Anterior cingulate cortex (tissue), 58 donors: ENCODE data around the gene CNOT6L.
"Not testable (repeated sequence)": the region's sequence is repeated elsewhere in the genome, so short reads cannot be mapped to it uniquely, and the experiment has no call there.

Experiments
- DNase-seq, 58 donors: peaks; one replicate each; lab custom pipeline; 2025; lab: John Stamatoyannopoulos, UW

Gene CNOT6L

DNA sequence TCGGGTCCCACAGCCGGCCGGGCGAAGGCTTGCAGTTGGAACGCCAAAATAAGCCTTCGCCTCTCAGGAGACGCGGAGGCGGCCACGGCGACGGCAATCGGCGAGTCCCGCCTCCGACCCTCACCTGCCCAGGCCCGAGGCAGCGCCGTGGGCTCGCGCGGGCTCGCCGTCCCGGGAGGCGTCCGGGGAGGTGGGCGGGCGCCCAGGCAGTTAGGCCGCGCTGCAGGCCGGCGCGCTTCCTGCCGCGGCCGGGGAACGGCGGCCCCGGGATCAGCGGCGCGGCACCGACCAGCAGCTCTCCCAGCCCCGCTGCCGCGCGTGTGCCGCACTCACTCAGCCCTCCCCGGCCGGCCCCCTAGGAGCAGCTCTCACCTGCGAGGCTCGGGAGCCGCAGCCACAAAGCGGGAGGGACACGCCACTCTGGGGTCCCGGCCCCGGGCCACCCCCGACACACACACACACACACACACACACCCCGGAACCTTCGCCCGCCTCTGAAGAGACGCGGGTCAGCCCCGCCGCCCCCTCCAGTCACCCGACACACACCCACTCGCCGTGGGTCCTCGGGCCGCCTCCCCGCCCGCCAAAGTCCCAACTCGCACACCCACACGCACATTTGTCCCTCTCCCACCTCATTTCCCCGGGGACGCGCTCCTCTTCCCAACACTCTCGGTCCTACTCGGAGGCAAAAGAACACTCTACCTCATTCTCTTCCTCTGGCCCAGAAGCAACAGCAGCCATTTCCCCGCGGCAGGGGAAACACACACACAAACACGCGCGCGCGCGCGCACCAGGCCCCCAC is at the start of gene CNOT6L:
CNOT6L (minus strand) TSS at position 767 of the 802 bp plus-strand sequence; CDS start at position 707, 60 bp downstream.
- peak in 56 of 58 donors; percentile 7 to 75 (median 58) for DNase-seq

GRCh38 chr4:77865259-77865658 is 46.1 kb upstream of the CNOT6L start:
- no peak for DNase-seq

GRCh38 chr4:77863341-77863740 is 44.2 kb upstream of the CNOT6L start:
- DNase-seq: not testable (repeated sequence)

DNA sequence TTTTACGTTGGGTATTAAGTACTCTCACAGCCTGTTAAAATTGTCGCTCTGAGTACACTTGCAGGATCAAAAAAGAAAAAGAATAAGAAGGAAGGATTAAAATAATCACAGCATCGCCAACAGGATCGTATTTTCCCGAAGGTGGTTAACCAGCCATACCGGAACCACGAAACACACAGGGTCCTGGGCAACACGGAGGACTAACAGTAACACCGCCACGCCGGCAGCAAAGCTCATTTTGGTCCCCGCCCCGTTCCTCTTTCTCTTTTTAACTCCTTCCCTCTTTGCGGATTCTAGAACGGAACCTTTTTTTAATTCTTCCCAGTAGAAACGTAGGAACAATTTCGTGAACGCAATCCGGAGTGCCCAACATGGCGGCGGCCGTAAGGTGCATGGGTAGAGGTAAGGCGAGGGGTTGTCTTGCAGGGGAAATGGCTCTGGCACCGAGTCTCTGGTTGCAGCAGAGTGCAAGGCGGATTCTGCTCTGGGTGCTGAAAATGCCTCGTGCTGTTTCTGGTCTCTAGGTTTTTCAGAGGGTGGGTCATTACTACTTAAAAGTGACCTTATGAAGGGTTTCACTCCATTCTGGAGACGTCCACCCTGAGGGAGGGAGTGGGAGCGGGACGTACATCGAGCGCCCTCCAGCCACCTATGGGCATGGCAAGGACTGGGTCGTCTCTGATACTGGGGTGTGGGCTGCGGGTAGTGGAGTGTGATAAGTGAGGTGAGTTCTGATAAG is 43.5 kb upstream of the CNOT6L start, which contains the start of gene MRPL1:
MRPL1 (plus strand) TSS at position 353 of the 739 bp plus-strand sequence; CDS start at position 372, 19 bp downstream.
- DNase-seq: peak; percentile 36 to 94 (median 84)

DNA sequence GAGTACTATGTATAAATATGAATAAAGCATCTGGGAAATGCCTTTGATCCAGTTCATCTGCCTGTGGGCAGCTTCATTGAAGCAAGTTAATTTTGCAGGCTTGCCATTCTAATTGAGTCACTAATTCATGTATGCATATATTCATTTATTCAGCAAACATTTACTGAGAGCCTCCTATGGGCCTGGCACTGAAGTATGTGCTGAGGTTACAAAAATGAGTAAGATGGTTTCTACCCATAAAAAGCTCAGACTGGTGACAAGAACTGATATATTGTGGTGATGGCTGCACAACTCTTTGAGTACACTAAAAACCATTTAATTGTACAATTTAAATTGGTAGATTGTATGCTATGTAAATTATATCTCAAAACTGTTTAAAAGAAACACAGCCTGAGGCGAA is 42.3 kb upstream of the CNOT6L start:
- no peak for DNase-seq

DNA sequence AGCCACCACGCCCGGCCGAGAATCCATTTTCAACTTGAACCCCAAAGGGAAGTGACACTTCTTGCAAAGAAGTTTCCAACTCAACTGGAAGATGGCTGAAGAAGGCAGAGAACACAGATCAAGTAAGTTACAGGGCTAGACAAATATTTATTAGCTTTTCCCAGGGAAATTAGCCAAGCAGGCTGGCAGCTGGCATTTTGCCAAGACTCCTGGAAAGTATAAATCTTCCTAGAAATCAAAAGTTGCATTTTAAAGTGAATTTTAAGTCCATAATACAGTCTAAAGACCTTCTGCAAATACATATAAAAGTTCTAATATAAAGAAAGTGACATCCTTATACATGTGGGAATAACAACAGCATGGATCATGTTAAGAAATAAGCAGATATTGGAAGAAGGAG is 40.1 kb upstream of the CNOT6L start:
- peak in 2 of 58 donors; percentile 0 to 28 for DNase-seq

DNA sequence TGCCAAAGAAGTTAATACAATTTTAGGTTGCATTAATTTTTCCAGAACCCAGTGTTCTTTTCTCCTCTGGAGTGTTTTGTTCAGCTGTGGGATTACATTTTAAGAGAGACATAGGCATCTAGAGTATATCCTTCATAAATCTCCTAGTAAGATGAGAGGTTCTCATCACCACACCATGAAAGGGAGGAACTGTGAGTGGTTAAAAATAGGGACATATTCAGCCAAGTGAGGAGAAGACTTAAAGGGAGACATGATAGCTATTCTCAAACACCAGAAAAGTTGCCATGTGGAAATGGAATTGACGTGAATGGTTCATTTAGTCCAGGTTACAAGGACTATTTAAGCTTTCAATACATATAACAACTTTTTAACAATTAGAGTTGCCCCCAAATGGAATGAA is 37.0 kb upstream of the CNOT6L start:
- no peak for DNase-seq

- no peak for DNase-seq
These were observed 35.4 kb upstream of the CNOT6L start for GRCh38 chr4:77854431-77855111.

DNA sequence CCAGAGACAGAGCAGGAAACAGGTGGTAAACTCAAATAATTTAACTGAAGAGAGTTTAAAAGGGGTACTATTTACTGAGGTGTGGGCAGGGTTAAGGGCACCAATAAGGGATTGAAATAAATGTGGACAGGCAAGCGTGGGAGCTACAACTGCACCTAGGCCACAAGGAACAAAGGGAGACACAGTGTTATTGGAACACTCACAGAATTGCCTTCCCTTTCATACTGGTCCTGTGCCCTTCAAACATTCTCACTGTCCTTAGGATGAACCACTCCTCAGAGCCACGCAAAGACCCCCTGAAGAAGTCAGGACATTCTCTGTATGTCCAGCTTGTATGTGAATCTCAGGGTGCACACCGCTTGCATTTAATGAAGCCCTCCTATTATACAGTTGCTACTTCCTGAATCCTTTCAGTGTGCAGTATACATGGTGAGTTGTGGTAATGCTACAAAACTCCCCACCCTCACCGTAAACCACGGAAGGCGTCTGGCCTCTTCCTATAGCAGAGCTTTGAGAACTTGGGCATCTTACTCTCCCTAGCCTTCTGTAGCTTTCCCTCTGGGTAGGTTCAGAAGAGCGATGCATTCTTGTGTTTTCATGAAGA is 33.8 kb upstream of the CNOT6L start:
- DNase-seq: no peak

DNA sequence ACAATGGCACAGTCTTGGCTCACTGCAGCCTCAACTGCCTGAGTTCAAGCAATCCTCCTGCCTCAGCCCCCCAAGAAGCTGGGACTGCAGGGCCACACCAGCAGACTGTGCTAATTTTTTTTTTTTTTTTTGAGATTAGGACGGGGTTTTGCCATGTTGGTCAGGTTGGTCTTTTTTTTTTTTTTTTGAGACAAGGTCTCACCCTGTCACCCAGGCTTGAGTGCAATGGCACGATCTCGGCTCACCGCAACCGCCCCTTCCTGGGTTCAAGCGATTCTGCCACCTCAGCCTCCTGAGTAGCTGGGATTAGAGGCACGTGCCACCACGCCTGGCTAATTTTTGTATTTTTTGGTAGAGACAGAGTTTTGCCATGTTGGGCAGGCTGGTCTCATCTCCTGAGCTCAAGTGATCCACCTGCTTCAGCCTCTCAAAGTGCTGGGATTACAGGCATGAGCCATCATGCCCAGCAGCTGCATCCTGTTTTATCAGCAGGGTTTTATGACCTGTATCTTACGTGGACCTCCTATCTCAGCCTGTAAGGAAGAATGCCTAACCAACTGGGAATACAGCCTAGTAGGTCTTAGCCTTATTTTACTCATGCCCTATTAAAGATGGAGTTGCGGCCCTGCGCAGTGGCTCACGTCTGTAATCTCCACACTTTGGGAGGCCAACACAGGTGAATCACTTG is 30.3 kb upstream of the CNOT6L start:
- no peak for DNase-seq

DNA sequence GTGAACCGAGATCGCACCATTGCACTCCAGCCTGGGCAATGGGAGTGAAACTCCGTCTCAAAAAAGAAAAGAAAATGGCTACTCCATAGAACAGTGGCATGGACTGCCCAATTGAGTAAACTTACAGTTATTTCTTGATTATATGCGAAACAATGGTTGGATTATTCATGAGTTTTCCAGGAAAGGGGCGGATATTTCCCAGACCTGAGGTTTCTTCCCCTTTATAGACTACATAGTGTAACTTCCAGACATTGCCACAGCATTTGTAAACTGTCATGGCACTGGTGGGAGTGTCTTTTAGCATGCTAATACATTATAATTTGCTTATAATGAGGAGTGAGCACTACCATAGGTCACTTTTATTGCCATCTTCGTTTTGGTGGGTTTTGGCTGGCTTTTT is 29.3 kb upstream of the CNOT6L start:
- DNase-seq: no peak

DNA sequence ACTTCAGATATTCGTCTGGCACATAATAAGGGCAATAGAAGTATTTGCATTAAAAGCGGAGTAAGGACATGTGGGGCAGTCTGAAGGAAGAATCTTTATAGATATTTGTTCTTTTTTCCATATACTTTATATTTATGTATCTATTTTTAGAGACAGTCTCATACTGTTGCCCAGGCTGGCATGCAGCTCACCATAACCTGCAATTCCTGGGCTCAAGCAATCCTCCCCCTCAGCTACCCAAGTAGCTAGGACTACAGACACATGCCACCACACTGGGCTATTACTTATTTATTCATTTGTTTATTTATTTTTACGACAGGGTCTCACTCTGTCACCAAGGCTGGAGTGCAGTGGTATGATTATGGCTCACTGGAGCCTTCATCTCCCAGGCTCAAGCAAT is 26.8 kb upstream of the CNOT6L start:
- DNase-seq: no peak

DNA sequence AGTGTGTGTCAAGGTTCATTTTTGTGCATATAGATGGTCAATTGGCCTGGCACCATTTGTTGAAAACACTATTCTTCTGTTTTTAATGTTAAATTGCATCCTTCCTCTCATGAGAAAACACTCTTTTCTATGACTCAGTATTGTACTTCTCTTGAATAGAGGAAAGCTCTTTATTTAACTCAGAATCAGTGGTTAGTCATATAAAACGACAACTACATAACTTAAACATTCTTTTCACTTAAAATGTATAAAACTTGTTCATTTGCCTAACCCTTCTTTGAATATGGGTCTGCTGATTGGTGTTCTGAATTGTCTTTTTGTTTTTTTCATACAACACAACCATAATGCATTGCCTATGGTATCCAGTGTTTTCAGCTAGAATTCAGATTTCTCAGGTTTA is 26.2 kb upstream of the CNOT6L start:
- no peak for DNase-seq

DNA sequence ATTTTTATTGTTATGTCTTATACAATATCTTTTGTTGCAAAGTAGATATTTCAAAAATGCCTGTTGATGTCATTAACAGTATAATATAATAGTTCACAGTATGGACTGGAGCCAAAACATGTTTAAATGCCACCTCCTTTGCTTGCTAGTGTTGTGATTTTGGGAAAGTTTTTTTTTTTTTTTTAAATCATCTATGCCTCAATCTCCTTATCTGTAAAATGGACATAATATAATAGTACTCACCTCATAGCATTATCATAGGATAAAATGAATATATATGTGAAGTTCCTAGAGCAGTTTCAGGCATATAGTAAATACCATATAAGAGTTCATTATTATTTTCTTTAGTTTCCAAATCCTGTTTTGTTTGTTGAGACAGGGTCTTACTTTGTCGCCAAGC is 25.2 kb upstream of the CNOT6L start:
- no peak for DNase-seq

DNA sequence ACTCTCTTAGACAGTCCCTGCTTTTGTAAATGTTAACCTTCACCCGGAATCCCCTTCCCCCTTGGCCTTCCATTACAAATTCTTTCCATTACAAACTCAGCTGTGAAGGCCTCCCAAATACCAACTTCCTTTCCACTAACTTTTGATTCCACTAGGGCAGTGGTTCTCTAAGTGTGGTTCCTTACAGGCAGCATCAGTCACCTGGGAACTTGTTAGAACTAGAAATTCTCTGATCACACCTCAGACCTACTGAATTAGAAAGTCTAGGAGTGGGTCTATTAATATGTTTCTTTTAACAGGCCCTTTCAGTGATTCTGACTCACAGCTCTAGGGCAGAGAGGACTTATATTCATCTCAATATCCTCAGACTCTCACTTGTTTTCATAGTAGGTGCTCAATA is 24.5 kb upstream of the CNOT6L start:
- no peak for DNase-seq

DNA sequence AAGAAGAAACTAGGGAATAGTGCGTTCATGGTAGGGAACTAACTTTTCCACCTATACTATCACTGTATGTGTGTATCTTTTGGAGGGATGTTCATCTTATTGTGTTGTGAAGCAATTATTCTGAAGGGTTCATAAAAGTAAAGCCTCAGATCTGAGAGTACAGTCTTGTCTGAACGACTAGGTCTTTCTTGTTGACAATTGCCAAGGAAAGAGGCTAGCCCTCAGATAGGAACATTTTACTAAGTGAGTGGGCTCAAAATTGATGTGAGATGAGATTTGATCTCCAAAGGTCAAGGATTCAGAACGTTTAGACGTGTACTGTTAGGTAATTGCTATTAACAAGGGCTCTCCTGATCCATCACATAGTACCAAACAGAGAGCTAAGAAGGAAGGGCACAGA is 15.2 kb upstream of the CNOT6L start:
- DNase-seq: no peak

DNA sequence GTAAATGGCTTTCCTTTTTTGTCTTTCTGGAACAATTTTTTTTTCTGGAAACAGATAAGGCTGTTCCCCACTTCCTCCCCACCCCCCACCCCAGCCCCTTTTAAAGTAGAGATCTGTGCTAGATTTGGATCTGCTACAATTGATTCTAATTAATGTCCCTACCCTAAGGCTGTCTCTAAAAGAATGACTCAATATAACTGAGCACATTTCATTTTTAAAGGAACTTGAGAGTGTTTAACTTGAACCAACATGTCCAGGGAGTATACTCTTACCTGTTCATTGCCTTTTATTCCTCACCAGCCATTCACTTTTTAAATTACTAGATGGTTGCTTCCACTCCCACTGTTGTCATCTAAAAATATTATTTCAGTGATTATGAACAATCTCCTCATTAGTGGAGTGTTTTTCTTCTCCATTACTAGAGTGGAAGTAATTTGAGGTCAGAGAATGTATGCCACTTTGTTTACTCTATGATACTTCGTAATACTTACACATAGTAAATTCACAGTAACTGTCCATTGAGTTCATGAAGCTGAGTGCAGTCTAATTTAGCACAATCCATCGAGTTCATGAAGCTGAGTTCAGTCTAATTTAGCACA is 14.1 kb upstream of the CNOT6L start:
- DNase-seq: no peak

DNA sequence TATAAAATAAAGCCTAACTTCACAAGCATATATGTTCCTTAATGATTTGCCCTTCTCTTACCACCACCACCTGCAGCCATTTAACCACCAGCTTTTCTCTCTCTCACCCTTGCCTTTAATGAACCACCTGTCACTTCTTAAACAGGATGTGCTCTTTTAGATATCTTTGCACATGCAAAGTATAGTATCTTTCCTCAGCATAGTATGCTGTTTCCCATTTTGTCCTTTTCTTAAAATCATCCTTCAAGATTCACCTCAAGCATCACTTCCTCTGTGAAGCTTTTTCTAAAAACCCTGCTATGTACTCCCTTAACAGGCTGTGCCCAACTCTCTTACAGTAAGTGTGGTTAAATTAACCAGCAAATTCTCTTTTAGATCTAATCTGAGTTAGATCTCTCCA is 8.2 kb upstream of the CNOT6L start:
- DNase-seq: no peak

DNA sequence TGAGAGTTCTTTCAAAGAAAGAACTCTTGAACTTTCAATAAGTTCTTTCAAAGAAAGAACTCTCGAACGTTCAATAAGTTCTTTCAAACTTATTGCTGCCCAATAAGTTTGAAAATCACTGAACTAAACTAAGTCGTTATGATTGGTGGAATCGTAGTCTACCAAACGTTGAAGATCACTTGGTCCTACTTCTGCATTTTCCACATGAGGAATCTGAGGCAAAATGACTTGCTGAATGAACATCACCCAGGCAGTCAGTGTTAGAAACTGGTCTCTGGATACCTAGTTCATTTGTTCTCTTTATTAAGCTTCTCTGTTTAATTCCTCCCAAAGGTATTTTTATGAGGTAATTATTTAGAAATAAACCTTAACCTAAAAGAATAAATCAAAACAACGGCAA is 7.1 kb upstream of the CNOT6L start:
- no peak for DNase-seq

GRCh38 chr4:77821775-77822174 is 2.6 kb upstream of the CNOT6L start:
- DNase-seq: no peak
